ENCODE results near the gene RGS9BP.
A peak's percentile ranks its signal among the peaks of the same experiment; 100 is the strongest.
"Not testable (repeated sequence)": the region's sequence is repeated elsewhere in the genome, so short reads cannot be mapped to it uniquely, and the experiment has no call there.

Gene RGS9BP

GRCh38 chr19:32694851-32695250 is 19.2 kb downstream of the RGS9BP start:
- DNase-seq (ENCODE audit: low read depth in 2 of 2, low spot score in 1 of 2) = not testable (repeated sequence)

- not testable (repeated sequence) for DNase-seq (ENCODE audit: low read depth in 2 of 2, low spot score in 1 of 2)
These were observed 19.9 kb downstream of the RGS9BP start for GRCh38 chr19:32695506-32695905.

DNA sequence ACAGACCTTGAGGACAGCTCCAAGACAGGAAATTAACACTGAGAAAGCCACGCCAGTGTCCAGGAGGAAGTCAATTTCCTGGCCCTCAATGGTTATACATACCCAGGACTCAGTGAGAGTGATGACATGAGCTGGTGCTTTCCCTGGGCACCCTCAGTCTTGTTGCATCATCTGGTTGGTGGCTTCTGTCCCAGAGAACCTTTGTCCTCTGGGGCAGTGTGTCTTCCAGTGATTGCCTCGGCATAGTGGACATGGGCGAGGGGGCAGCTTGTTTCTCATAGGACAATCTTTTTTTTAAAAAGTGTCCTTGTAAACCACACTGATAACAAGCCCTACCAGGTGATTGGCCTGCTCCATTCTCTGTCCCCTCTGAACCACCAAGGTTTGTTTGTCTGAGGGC is 21.1 kb downstream of the RGS9BP start:
- DNase-seq (ENCODE audit: low read depth in 2 of 2, low spot score in 1 of 2) = not testable (repeated sequence)

GRCh38 chr19:32700129-32700528 is 24.5 kb downstream of the RGS9BP start:
- not testable (repeated sequence) for DNase-seq (ENCODE audit: low read depth in 2 of 2, low spot score in 1 of 2)

- no peak for DNase-seq (ENCODE audit: low read depth in 2 of 2, low spot score in 1 of 2)
These were observed 26.4 kb downstream of the RGS9BP start for GRCh38 chr19:32702010-32702409.

GRCh38 chr19:32704006-32704405 is 28.4 kb downstream of the RGS9BP start:
- DNase-seq (ENCODE audit: low read depth in 2 of 2, low spot score in 1 of 2) = not testable (repeated sequence)

DNA sequence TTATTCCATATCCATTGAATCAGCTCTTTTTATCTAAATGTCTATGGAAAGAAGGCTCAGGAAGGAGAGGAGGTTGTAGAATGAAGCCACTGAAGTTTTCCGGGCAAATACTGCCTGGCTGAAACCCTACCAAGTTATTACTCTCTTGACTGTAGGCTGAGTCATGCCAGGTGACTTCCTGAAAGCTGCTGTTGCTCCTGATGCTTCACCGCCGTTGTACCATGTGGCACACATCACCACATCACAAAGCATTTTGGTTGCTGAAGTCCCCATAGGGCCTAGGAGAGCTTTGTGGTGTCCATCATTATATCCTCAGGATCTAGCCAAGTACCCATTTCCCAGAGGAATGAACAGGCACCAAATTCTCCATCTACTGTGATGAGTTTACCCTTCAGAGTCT is 32.8 kb downstream of the RGS9BP start:
- peak in 1 of 2 donors; percentile 10 for DNase-seq (ENCODE audit: low read depth in 2 of 2, low spot score in 1 of 2)

GRCh38 chr19:32709032-32709431 is 33.4 kb downstream of the RGS9BP start:
- no peak for DNase-seq (ENCODE audit: low read depth in 2 of 2, low spot score in 1 of 2)

- no peak for DNase-seq (ENCODE audit: low read depth in 2 of 2, low spot score in 1 of 2)
These were observed 36.1 kb downstream of the RGS9BP start for GRCh38 chr19:32711747-32712146.

DNA sequence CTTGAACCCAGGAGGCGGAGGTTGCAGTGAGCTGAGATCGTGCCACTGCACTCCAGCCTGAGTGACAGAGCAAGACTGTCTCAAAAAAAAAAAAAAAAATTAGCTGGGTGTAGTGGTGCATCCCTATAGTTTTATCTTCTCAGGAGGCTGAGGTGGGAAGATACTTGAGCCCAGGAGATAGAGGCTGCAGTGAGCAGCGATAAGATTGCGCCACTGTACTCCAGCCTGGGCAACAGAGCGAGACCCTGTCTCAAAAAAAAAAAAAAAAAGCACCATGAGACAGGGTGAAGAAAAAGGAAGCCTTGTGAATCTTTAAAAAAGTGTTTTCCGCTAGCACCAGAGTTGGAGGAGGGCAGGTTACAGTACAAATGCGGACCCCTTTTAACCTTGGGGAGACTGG is 40.6 kb downstream of the RGS9BP start:
- DNase-seq (ENCODE audit: low read depth in 2 of 2, low spot score in 1 of 2) = not testable (repeated sequence)

DNA sequence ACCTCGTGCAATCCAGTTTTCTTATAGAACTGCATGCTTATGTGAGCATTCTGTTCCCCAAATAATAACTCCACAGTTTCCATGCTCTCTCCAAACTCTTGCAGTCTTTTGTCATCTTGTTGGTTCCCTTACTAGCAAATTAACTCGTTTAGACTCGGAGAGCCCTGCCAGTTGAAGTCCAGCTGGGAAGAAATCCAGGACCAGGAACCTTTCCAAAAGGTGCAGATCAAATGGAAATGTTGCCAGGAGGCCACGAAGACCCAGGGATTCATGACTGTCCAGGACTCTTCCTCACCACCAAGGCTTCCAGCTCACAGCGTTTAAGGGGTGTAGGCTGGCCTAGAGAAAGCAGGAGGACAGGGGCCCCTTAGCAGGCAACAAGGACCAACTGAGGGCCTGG is 41.8 kb downstream of the RGS9BP start:
- DNase-seq (ENCODE audit: low read depth in 2 of 2, low spot score in 1 of 2) = no peak

DNA sequence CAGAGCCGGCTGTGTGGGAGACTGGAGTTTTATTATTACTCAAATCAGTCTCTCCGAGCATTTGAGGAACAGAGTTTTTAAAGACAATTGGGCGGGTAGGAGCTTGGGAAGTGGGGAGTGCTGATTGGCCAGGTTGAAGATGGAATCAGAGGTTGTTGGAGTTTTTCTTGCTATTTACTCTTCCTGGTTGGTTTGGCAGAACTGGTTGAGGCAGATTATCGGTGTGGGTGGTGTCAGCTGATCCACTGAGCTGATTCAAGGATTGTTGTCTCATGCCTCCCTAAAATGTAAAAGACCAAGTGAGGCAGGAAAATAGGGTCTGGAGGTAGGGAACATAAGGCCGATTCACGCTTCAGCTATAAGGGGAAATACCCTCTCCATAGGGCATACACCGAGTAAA is 42.6 kb downstream of the RGS9BP start:
- DNase-seq (ENCODE audit: low read depth in 2 of 2, low spot score in 1 of 2) = no peak

DNA sequence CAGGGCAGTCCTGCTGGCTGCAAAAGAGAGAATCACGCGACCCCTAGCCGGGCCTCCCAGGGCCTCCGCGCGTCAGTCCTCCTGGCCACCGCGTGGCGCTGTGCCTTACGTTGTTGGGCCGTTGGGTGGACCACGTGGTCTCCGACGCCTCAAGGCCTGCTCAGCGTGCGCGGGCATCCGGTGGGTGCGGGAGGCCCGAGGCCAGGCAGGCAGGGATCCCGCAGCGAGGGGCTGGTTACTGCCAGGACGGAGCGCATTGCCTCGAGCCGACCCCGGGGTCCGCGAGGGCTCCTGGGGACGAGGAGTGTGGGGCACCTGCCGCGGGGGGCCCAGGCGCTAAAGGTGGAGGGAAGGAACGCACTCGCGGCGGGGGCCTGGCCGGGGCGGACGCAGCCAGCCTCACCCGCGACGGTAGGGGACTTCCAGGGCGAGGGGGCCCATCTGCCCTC is 44.0 kb downstream of the RGS9BP start, which contains the start of gene TDRD12:
Gene TDRD12 (plus strand): TSS at position 157 of the 449 bp plus-strand sequence. CDS start 306 bp downstream, outside the sequence.
- no peak for DNase-seq (ENCODE audit: low read depth in 2 of 2, low spot score in 1 of 2)

- no peak for DNase-seq (ENCODE audit: low read depth in 2 of 2, low spot score in 1 of 2)
These were observed 44.7 kb downstream of the RGS9BP start for GRCh38 chr19:32720216-32720935.

GRCh38 chr19:32720936-32721250 is 45.2 kb downstream of the RGS9BP start:
- DNase-seq (ENCODE audit: low read depth in 2 of 2, low spot score in 1 of 2) = no peak

Measured in stimulated activated CD8-positive, alpha-beta memory T cell treated with anti-CD3 and anti-CD28 coated beads, Interleukin-4, amount 100 ng/mL, for 1 hour (primary cell).